Measurements from ENCODE around the gene GASK1A. TPM values are rescaled to one million over a fixed set of nuclear protein-coding genes. Genes with fewer than 3 reads are reported as not detected.

The GASK1A gene
- polyA plus RNA-seq, 1 experiment: 0.43 TPM

GRCh38 chr3:43104660-43105595 is 125.8 kb downstream of the GASK1A start:
- no peaks in the 10 kb centered on the region; the same call in 1 of the 2 replicates for H3K9me3 ChIP-seq (ENCODE audit: control insufficient read depth, insufficient read depth, low read length)
- peak overlapping the region; percentile 75 for H3K4me3 ChIP-seq (ENCODE audit: low read depth, low read length)
- POLR2A ChIA-PET: no interaction called here
- CTCF ChIA-PET: interaction anchor here (0.6 to 2.1 kb wide), 3 partner anchors 143 to 638 kb away, joined by 3 to 9 read pairs (median 4); no protein-coding TSS in a partner anchor
- TF ChIP-seq CTCF (IDR thresholded peaks at IDR 0.05; ENCODE audit: low read depth, low read length): no peak
- H3K27me3 ChIP-seq (ENCODE audit: control insufficient read depth, insufficient read depth, low read length): peaks cover 3% of the 10 kb centered on the region
- no peak for DNase-seq (ENCODE audit: low read depth, low spot score)
- no peak overlapping the region for H3K27ac ChIP-seq (ENCODE audit: low read depth, low read length)

GRCh38 chr3:43105596-43106292 is 126.6 kb downstream of the GASK1A start, which contains the start of gene POMGNT2:
TSS of gene POMGNT2 (minus strand) at chr3:43106079. CDS start at chr3:43081431, 24,648 bp downstream.
- Histone ChIP-seq H3K4me3 (ENCODE audit: low read depth, low read length) (peak within 1 kb of the TSS; percentile 75), H3K27ac (ENCODE audit: low read depth, low read length) (no peak within 1 kb of the TSS), H3K9me3 (ENCODE audit: control insufficient read depth, insufficient read depth, low read length) (no peaks in the 10 kb centered on the region; the same call in 1 of the 2 replicates), H3K27me3 (ENCODE audit: control insufficient read depth, insufficient read depth, low read length) (peaks cover 4% of the 10 kb centered on the region)
- TF ChIP-seq CTCF (IDR thresholded peaks at IDR 0.05; ENCODE audit: low read depth, low read length): no peak
- peak; percentile 16 for DNase-seq (ENCODE audit: low read depth, low spot score)
- ChIA-PET CTCF (interaction anchor here (0.6 to 1.7 kb wide), 2 partner anchors 144 to 637 kb away, joined by 3 to 4 read pairs; no protein-coding TSS in a partner anchor), POLR2A (no interaction called here)

- Histone ChIP-seq H3K27ac (ENCODE audit: low read depth, low read length) (no peak overlapping the region), H3K27me3 (ENCODE audit: control insufficient read depth, insufficient read depth, low read length) (peaks cover 4% of the 10 kb centered on the region), H3K9me3 (ENCODE audit: control insufficient read depth, insufficient read depth, low read length) (no peaks in the 10 kb centered on the region; the same call in 1 of the 2 replicates), H3K4me3 (ENCODE audit: low read depth, low read length) (peak overlapping the region; percentile 45)
- CTCF ChIA-PET: interaction anchor here (1.7 kb wide), 1 partner anchor 144 kb away, joined by 3 read pairs; no protein-coding TSS in a partner anchor
- POLR2A ChIA-PET: no interaction called here
- DNase-seq (ENCODE audit: low read depth, low spot score): no peak
- TF ChIP-seq CTCF (IDR thresholded peaks at IDR 0.05; ENCODE audit: low read depth, low read length): no peak
Measured at GRCh38 chr3:43106293-43106628, 127.2 kb downstream of the GASK1A start.

Other genes with a start within 250 kb of the GASK1A start
- gene CCDC13, start 206.1 kb upstream of the GASK1A start, polyA plus RNA-seq (2011; rRNA removed): 0.20 TPM in 1 of 2 replicates, not detected in the other
- 158 and 225 TPM in 2 replicates for gene HIGD1A, start 174.8 kb upstream of the GASK1A start, polyA plus RNA-seq (2011; rRNA removed)
- gene ACKR2, start 169.9 kb upstream of the GASK1A start, polyA plus RNA-seq (2011; rRNA removed): 0.04 TPM in 1 of 2 replicates, not detected in the other
- gene CYP8B1, start 103.4 kb upstream of the GASK1A start, polyA plus RNA-seq (2011; rRNA removed): not detected in 2 replicates
- 1.3 TPM in 2 replicates for gene ZNF662, start 73.2 kb upstream of the GASK1A start, polyA plus RNA-seq (2011; rRNA removed)
- gene POMGNT2, start 126.8 kb downstream of the GASK1A start, polyA plus RNA-seq (2011; rRNA removed): 9.3 and 10.8 TPM in 2 replicates